Choroid plexus epithelial cell (primary cell): ENCODE measurements around the gene HPS4.
A peak's percentile ranks its signal among the peaks of the same experiment; 100 is the strongest.

ENCODE experiments used
- DNase-seq: peaks from one replicate; pipeline ENCODE4 v3.0.0-alpha.2; 2010; ENCODE audit warnings: low read depth
- H3K4me3 ChIP-seq: 2 replicates; pipeline ENCODE4 v1.5.1; 2011; ENCODE audit warnings: low read depth, mild to moderate bottlenecking, control low read depth, low read length, moderate library complexity
- CTCF ChIP-seq: conservative IDR thresholded peaks from 2 replicates; pipeline ENCODE4 v1.5.1; 2011; ENCODE audit warnings: low read depth, mild to moderate bottlenecking, control low read depth, inconsistent platforms, low read length, moderate library complexity

HPS4 gene

GRCh38 chr22:26479792-26480610 is 3.6 kb downstream of the HPS4 start:
- H3K4me3 ChIP-seq, result peak overlapping the region; percentile 15
- no peak for DNase-seq

GRCh38 chr22:26479043-26479791 is 4.4 kb downstream of the HPS4 start:
- TF ChIP-seq CTCF, result no peak
- no peak for DNase-seq
- H3K4me3 ChIP-seq, result peak overlapping the region; percentile 15

More at GRCh38 chr22:26479792-26480610, 3.6 kb downstream of the HPS4 start:
- no peak for TF ChIP-seq CTCF

DNA sequence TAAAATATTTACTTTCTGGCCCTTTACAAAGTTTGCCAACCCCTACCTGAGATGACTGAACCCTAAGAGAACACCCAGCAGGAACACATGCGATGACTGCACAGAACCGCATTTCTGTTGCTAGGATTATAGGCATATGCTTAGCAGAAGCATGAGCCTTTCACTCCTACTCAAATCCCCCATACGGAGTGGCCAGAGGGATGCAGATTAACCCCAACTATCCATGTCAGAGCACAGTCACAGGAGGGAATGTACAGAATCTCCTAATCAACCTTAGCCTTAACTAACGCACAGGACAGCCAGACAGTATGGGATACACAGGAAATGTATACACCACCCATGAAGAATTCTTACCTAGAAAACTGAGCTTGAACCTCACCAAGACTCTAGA is 6.2 kb downstream of the HPS4 start:
- peak; percentile 24 for DNase-seq
- TF ChIP-seq CTCF, result no peak
- H3K4me3 ChIP-seq, result no peak overlapping the region

- TF ChIP-seq CTCF, result no peak
- H3K4me3 ChIP-seq, result no peak overlapping the region
- DNase-seq, result peak; percentile 77
These were observed 6.8 kb downstream of the HPS4 start for GRCh38 chr22:26476705-26477340.

GRCh38 chr22:26474682-26475081 is 8.9 kb downstream of the HPS4 start:
- DNase-seq, result peak; percentile 20
- TF ChIP-seq CTCF, result no peak
- no peak overlapping the region for H3K4me3 ChIP-seq

- DNase-seq, result peak; percentile 39
- no peak for TF ChIP-seq CTCF
These were observed 12.1 kb downstream of the HPS4 start for GRCh38 chr22:26471522-26471921.

More at GRCh38 chr22:26471522-26471921, 12.1 kb downstream of the HPS4 start:
- no peak overlapping the region for H3K4me3 ChIP-seq
